ENCODE measurements around the gene MYOG. TPM values are rescaled to one million over a fixed set of nuclear protein-coding genes. Genes with fewer than 3 reads are reported as not detected.
A peak's percentile ranks its signal among the peaks of the same experiment; 100 is the strongest.

Gene MYOG
- total RNA-seq, 1 donor from 2014 or later: not detected

DNA sequence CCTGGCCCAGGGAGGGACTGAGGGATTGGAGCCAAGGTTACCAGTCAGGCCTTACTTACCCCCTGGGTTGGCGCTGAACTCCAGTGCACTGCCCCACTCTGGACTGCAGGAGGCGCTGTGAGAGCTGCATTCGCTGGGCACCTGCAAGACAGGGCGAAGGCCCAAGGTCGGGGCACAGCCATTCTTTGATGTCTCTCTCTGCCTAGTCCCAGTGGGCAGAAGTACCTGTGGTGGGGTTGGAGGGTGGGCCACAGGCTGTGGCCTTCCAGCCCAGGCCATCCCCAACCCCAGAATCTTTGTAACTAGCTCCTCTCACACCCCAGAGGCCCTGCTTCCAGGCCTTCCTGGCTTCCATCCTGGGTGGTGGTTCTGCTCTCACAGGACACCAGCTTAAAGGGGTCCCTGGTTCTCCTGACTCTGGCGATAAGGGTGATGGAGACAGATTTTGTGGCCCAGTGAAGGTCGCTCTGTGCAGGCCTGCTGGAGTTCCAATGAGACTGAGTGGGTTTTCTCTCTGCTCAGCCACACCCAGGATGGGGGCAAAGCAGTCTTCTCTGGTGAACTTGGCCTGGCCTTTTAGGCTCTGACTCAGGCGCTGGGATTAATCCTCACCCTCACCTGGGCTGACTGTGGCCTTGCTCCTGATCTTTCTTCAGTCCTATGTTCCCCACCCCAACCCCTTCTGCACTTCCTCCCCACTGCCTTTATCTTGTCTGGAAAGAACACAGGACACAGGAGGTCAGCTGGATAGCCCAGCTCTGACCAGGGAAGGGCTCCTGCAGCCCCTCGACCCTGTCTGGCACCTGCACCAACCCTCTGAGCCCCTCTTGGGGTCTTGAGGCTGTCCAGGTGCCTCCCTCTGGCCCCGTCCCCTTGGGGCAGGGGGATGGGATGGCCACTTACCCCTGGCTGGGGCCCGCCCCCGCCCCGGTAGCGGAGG, 954 bp downstream of the MYOG start:
- intact Hi-C loops (cut with micrococcal nuclease): loop anchor here (5.0 kb wide), 1 partner anchor 362 kb away; no protein-coding TSS in a partner anchor

DNA sequence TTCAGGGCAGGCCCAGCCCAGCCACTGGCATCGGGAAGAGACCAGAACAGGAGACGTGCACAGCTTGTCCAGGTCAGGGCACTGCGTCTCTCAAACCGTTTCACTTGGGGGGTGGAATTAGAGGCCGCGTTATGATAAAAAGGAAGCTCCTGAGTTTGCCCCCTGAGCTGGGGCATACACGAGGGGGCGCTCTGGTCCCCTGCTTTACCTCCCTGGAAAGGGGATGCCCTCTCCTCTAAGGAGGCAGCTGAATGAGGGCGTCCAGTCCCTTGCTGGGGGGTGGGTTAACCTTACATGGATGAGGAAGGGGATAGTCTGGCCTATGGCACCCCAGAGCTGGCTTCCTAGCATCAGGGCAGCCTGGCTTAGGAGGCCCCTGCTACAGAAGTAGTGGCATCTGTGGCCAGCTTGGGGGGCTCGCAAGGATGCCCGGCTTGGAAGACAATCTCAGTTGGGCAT, 2.3 kb downstream of the MYOG start:
- intact Hi-C loops (cut with micrococcal nuclease): loop anchor here (5.0 kb wide), 1 partner anchor 364 kb away; no protein-coding TSS in a partner anchor
- TF ChIP-seq, protein P1, sequence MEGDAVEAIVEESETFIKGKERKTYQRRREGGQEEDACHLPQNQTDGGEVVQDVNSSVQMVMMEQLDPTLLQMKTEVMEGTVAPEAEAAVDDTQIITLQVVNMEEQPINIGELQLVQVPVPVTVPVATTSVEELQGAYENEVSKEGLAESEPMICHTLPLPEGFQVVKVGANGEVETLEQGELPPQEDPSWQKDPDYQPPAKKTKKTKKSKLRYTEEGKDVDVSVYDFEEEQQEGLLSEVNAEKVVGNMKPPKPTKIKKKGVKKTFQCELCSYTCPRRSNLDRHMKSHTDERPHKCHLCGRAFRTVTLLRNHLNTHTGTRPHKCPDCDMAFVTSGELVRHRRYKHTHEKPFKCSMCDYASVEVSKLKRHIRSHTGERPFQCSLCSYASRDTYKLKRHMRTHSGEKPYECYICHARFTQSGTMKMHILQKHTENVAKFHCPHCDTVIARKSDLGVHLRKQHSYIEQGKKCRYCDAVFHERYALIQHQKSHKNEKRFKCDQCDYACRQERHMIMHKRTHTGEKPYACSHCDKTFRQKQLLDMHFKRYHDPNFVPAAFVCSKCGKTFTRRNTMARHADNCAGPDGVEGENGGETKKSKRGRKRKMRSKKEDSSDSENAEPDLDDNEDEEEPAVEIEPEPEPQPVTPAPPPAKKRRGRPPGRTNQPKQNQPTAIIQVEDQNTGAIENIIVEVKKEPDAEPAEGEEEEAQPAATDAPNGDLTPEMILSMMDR (IDR thresholded peaks at IDR 0.05; ENCODE audit: borderline replicate concordance): no peak
- peaks cover 5% of the 10 kb centered on the region for H3K4me1 ChIP-seq
- H3K27ac ChIP-seq (replicated peaks): peak overlapping the region; percentile 12
- H3K27me3 ChIP-seq (ENCODE audit: low read depth): no peaks in the 10 kb centered on the region
- no peak overlapping the region for H3K4me3 ChIP-seq
- DNase-seq: no peak
- H3K9me3 ChIP-seq (replicated peaks): no peaks in the 10 kb centered on the region
- H3K36me3 ChIP-seq: no peaks in the 10 kb centered on the region

More for the DNA sequence above, 954 bp downstream of the MYOG start:
- Histone ChIP-seq H3K27ac (replicated peaks) (no peak overlapping the region), H3K27me3 (ENCODE audit: low read depth) (no peaks in the 10 kb centered on the region), H3K9me3 (replicated peaks) (no peaks in the 10 kb centered on the region), H3K4me1 (peaks cover 5% of the 10 kb centered on the region), H3K4me3 (no peak overlapping the region), H3K36me3 (no peaks in the 10 kb centered on the region)
- no peak for DNase-seq
- TF ChIP-seq, protein P1 (IDR thresholded peaks at IDR 0.05; ENCODE audit: borderline replicate concordance): no peak

DNA sequence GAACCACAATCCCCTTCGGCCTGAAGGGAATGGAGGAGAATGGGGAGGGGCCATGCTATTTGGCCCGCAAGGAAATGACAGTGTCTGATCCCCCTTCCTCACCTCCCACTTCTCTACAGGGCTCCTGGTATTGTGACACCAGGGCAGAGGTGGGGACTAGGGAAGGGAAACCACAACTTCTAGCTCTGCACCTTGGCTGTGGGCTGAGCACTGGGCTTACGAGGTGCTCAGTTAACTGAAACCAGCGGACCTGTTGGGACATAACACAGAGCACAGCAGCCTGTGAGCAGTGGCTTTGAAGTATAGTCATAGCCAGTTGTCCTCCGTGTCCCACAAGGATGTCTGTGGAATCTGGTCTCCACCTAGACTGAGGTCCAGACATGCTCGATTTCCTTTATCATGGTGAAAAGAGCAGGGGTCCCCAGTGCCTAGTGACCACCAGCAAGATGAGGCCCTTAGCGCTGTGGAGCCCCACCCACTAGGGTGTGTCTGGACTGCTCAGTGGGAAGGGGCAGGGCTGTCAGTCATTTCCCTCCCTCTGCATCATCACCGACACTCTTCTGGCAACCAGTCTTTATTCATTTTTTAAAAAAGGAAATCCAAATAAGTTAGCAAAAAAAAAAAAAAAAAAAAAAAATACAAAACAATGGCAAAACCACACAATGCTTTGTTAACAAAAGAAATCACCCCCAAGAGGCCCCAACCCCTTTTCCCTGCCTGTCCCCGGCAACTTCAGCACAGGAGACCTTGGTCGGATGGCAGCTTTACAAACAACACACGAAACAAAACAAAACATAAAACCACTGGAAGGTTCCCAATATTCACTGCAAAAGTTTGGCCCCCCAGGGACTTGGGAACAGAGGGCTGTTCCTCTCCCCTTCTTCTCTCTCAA, 3.0 kb downstream of the MYOG start:
- H3K9me3 ChIP-seq (replicated peaks): no peaks in the 10 kb centered on the region
- DNase-seq: no peak
- TF ChIP-seq, protein P1 (IDR thresholded peaks at IDR 0.05; ENCODE audit: borderline replicate concordance): no peak
- no peak overlapping the region for H3K4me3 ChIP-seq
- peak overlapping the region; percentile 23 for H3K27ac ChIP-seq (replicated peaks)
- H3K36me3 ChIP-seq: no peaks in the 10 kb centered on the region
- peaks cover 5% of the 10 kb centered on the region for H3K4me1 ChIP-seq
- H3K27me3 ChIP-seq (ENCODE audit: low read depth): no peaks in the 10 kb centered on the region
- intact Hi-C loops (cut with micrococcal nuclease): loop anchor here (5.0 kb wide), 1 partner anchor 364 kb away; no protein-coding TSS in a partner anchor

DNA sequence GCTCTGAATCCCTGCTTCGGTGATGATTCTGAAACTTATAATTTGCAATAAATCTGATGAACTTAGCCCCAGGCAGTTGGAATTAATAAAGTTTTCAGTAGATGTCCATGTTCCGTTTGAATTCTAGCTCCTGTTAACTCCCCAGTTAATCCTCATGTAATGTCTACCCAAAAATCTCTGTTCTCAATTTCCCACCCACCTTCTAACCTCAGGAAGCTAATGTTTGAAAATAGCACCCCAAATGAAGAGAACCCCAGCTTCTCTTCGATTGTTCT, 3.6 kb downstream of the MYOG start:
- intact Hi-C loops (cut with micrococcal nuclease): loop anchor here (5.0 kb wide), 1 partner anchor 365 kb away; no protein-coding TSS in a partner anchor
- no peak overlapping the region for H3K27ac ChIP-seq (replicated peaks)
- TF ChIP-seq, protein P1 (IDR thresholded peaks at IDR 0.05; ENCODE audit: borderline replicate concordance): no peak
- H3K9me3 ChIP-seq (replicated peaks): no peaks in the 10 kb centered on the region
- no peaks in the 10 kb centered on the region for H3K27me3 ChIP-seq (ENCODE audit: low read depth)
- no peak for DNase-seq
- no peak overlapping the region for H3K4me3 ChIP-seq
- peaks cover 5% of the 10 kb centered on the region for H3K4me1 ChIP-seq
- no peaks in the 10 kb centered on the region for H3K36me3 ChIP-seq
